ENCODE results near the gene MED13. TPM values are rescaled to one million over a fixed set of nuclear protein-coding genes. Genes with fewer than 3 reads are reported as not detected.

The MED13 gene
- total and polyA plus RNA-seq, 9 of the 15 experiments (the other 6 are each of a cell fraction or from before 2014, with no cell fraction given) = 5.4 to 48.4 (median 28.2) TPM

DNA sequence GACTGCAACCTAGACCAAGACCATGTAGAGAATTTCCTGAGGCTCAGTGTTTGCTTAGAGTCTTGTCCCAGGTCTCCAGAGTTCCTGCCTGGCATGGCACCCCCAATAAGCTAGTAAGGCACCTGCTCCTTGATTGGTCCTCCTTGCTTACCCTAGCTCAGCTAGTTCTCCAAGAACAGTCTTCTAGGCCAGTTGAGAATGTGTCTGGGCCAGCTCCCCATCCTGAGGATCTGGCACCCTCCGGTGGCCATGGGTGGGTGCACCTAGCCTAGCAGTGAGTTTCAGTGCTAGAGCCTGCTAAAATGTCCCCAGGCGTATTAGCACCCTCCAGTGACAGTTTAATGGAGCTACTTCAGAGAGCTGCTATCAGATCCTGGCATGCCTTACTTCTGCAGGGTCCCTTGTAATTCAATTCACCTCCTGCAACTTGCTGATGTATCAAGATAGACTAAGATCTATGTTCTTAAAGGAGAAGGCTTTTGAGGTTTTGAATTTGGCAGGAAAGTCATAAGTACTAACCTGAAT, 44.4 kb upstream of the MED13 start (continued):
- TF ChIP-seq, protein P1, sequence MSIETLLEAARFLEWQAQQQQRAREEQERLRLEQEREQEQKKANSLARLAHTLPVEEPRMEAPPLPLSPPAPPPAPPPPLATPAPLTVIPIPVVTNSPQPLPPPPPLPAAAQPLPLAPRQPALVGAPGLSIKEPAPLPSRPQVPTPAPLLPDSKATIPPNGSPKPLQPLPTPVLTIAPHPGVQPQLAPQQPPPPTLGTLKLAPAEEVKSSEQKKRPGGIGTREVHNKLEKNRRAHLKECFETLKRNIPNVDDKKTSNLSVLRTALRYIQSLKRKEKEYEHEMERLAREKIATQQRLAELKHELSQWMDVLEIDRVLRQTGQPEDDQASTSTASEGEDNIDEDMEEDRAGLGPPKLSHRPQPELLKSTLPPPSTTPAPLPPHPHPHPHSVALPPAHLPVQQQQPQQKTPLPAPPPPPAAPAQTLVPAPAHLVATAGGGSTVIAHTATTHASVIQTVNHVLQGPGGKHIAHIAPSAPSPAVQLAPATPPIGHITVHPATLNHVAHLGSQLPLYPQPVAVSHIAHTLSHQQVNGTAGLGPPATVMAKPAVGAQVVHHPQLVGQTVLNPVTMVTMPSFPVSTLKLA (conservative IDR thresholded peaks at IDR 0.05) = peak in 1 of 2 experiments; percentile 14; a peak in 1 of 4 replicates
- TF ChIP-seq CHD4 (IDR thresholded peaks at IDR 0.05; ENCODE audit: insufficient read depth, insufficient replicate concordance, low read depth, low read length, poor library complexity, severe bottlenecking) (no peak), TCF3 (CRISPR knock-in tag; IDR thresholded peaks at IDR 0.05) (peak; percentile 27; the same call in 1 of the 2 replicates), SLC30A9 (CRISPR knock-in tag; IDR thresholded peaks at IDR 0.05) (no peak), ETV1 (tag; conservative IDR thresholded peaks at IDR 0.05; ENCODE audit: low read depth) (no peak), HIVEP1 (CRISPR knock-in tag; IDR thresholded peaks at IDR 0.05) (no peak), ZNF133 (CRISPR knock-in tag; IDR thresholded peaks at IDR 0.05) (no peak), TEAD4 (IDR thresholded peaks at IDR 0.05; ENCODE audit: low read length) (peak; percentile 26; the same call in 1 of the 2 replicates), TEAD4 (CRISPR knock-in tag; IDR thresholded peaks at IDR 0.05; ENCODE audit: borderline replicate concordance) (no peak), RAD21 (CRISPR knock-in tag; conservative IDR thresholded peaks at IDR 0.05 in 1 of 2, IDR thresholded peaks at IDR 0.05 in 1 of 2) (peak; percentile 98 to 100), FOXJ2 (tag; IDR thresholded peaks at IDR 0.05) (no peak), NFATC3 (IDR thresholded peaks at IDR 0.05) (no peak), ERF (CRISPR knock-in tag; IDR thresholded peaks at IDR 0.05) (no peak), RNF2 (IDR thresholded peaks at IDR 0.05) (no peak), RUNX1 (IDR thresholded peaks at IDR 0.05; ENCODE audit: low read depth) (no peak), ZNF239 (CRISPR knock-in tag; IDR thresholded peaks at IDR 0.05) (no peak), TFAM (CRISPR knock-in tag; conservative IDR thresholded peaks at IDR 0.05) (no peak)
- TF ChIP-seq, protein P2, sequence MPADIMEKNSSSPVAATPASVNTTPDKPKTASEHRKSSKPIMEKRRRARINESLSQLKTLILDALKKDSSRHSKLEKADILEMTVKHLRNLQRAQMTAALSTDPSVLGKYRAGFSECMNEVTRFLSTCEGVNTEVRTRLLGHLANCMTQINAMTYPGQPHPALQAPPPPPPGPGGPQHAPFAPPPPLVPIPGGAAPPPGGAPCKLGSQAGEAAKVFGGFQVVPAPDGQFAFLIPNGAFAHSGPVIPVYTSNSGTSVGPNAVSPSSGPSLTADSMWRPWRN (IDR thresholded peaks at IDR 0.05; ENCODE audit: low read depth) = no peak
- TF ChIP-seq, protein P3, sequence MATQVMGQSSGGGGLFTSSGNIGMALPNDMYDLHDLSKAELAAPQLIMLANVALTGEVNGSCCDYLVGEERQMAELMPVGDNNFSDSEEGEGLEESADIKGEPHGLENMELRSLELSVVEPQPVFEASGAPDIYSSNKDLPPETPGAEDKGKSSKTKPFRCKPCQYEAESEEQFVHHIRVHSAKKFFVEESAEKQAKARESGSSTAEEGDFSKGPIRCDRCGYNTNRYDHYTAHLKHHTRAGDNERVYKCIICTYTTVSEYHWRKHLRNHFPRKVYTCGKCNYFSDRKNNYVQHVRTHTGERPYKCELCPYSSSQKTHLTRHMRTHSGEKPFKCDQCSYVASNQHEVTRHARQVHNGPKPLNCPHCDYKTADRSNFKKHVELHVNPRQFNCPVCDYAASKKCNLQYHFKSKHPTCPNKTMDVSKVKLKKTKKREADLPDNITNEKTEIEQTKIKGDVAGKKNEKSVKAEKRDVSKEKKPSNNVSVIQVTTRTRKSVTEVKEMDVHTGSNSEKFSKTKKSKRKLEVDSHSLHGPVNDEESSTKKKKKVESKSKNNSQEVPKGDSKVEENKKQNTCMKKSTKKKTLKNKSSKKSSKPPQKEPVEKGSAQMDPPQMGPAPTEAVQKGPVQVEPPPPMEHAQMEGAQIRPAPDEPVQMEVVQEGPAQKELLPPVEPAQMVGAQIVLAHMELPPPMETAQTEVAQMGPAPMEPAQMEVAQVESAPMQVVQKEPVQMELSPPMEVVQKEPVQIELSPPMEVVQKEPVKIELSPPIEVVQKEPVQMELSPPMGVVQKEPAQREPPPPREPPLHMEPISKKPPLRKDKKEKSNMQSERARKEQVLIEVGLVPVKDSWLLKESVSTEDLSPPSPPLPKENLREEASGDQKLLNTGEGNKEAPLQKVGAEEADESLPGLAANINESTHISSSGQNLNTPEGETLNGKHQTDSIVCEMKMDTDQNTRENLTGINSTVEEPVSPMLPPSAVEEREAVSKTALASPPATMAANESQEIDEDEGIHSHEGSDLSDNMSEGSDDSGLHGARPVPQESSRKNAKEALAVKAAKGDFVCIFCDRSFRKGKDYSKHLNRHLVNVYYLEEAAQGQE (IDR thresholded peaks at IDR 0.05; ENCODE audit: borderline replicate concordance) = peak; percentile 96
- TF ChIP-seq, protein P3 (CRISPR knock-in tag; IDR thresholded peaks at IDR 0.05; ENCODE audit: low read depth) = no peak
